ENCODE data around the gene TMEM150A. TPM values are rescaled to one million over a fixed set of nuclear protein-coding genes. Genes with fewer than 3 reads are reported as not detected.

TMEM150A gene
- total RNA-seq, 2 donors from 2014 or later, result 17.4 to 32.3 TPM

GRCh38 chr2:85649201-85650190, 47.0 kb upstream of the TMEM150A start:
- 92% methylated on average over 9 of the region's 9 CpGs for WGBS
- H3K9me3 ChIP-seq, result no peaks in the 10 kb centered on the region
- no peak overlapping the region for H3K4me3 ChIP-seq
- intact Hi-C loops (cut with DNase I), result no loop called here
- no peaks in the 10 kb centered on the region for H3K4me1 ChIP-seq (replicated peaks)
- no peaks in the 10 kb centered on the region for H3K27me3 ChIP-seq (replicated peaks; ENCODE audit: insufficient read depth)
- H3K36me3 ChIP-seq, result peaks cover 0 to 5% of the 10 kb centered on the region in 2 donors
- TF ChIP-seq CTCF (IDR thresholded peaks at IDR 0.05), result no peak
- TF ChIP-seq POLR2A (IDR thresholded peaks at IDR 0.05), result no peak
- no peak for TF ChIP-seq POLR2AphosphoS5 (IDR thresholded peaks at IDR 0.05)
- no peak for DNase-seq (ENCODE audit: low spot score)
- no peak overlapping the region for H3K27ac ChIP-seq

- H3K27ac ChIP-seq, result no peak overlapping the region
- intact Hi-C loops (cut with DNase I), result no loop called here
- WGBS, result 44% methylated on average over 2 of the region's 2 CpGs
- DNase-seq (ENCODE audit: low spot score), result no peak
- H3K36me3 ChIP-seq, result peaks cover 5% of the 10 kb centered on the region in 2 donors
- H3K27me3 ChIP-seq (replicated peaks; ENCODE audit: insufficient read depth), result no peaks in the 10 kb centered on the region
- H3K9me3 ChIP-seq, result no peaks in the 10 kb centered on the region
- TF ChIP-seq POLR2A (IDR thresholded peaks at IDR 0.05) (no peak), POLR2AphosphoS5 (IDR thresholded peaks at IDR 0.05) (no peak), CTCF (IDR thresholded peaks at IDR 0.05) (no peak)
- H3K4me1 ChIP-seq (replicated peaks), result no peaks in the 10 kb centered on the region
- no peak overlapping the region for H3K4me3 ChIP-seq
These were observed 46.1 kb upstream of the TMEM150A start for GRCh38 chr2:85648619-85649018.

GRCh38 chr2:85647823-85648526, 45.5 kb upstream of the TMEM150A start:
- no peak for TF ChIP-seq POLR2AphosphoS5 (IDR thresholded peaks at IDR 0.05)
- TF ChIP-seq POLR2A (IDR thresholded peaks at IDR 0.05), result no peak
- no peak for TF ChIP-seq CTCF (IDR thresholded peaks at IDR 0.05)
- no peak overlapping the region for H3K4me3 ChIP-seq
- no peak for DNase-seq (ENCODE audit: low spot score)
- no peaks in the 10 kb centered on the region for H3K27me3 ChIP-seq (replicated peaks; ENCODE audit: insufficient read depth)
- H3K9me3 ChIP-seq, result no peaks in the 10 kb centered on the region
- intact Hi-C loops (cut with DNase I), result no loop called here
- H3K27ac ChIP-seq, result no peak overlapping the region
- 88% methylated on average over 10 of the region's 10 CpGs for WGBS
- H3K36me3 ChIP-seq, result peaks cover 5% of the 10 kb centered on the region in 2 donors
- no peaks in the 10 kb centered on the region for H3K4me1 ChIP-seq (replicated peaks)

GRCh38 chr2:85646166-85646565, 43.7 kb upstream of the TMEM150A start:
- peaks cover 5 to 18% of the 10 kb centered on the region in 2 donors for H3K36me3 ChIP-seq
- H3K4me3 ChIP-seq, result no peak overlapping the region
- H3K4me1 ChIP-seq (replicated peaks), result no peaks in the 10 kb centered on the region
- no peak overlapping the region for H3K27ac ChIP-seq
- H3K27me3 ChIP-seq (replicated peaks; ENCODE audit: insufficient read depth), result no peaks in the 10 kb centered on the region
- H3K9me3 ChIP-seq, result no peaks in the 10 kb centered on the region
- no peak for TF ChIP-seq POLR2AphosphoS5 (IDR thresholded peaks at IDR 0.05)
- no peak for TF ChIP-seq CTCF (IDR thresholded peaks at IDR 0.05)
- TF ChIP-seq POLR2A (IDR thresholded peaks at IDR 0.05), result no peak
- no peak for DNase-seq (ENCODE audit: low spot score)
- intact Hi-C loops (cut with DNase I), result no loop called here
- 84% methylated on average over 2 of the region's 2 CpGs for WGBS

Data from prostate gland (tissue), 2 donors.